SK-N-SH (cell line): ENCODE data around the gene ZFYVE9. TPM values are rescaled to one million over a fixed set of nuclear protein-coding genes. Genes with fewer than 3 reads are reported as not detected.

Experiments used
- CTCF ChIA-PET: fragments of 300-600, 350-600 bp; formaldehyde crosslinking; extraction: SDS; loops from one replicate; lab custom pipeline; 2021; lab: Yijun Ruan, JAX
- POLR2A ChIA-PET: fragments of 350-600 bp; sonication (Branson Sonifier 250); formaldehyde crosslinking; extraction: SDS; loops from one replicate; lab custom pipeline; 2020; ENCODE audit warnings: antibody characterized with exemption, inconsistent platforms; lab: Yijun Ruan, JAX
- DNase-seq: peaks from one replicate; pipeline ENCODE4 v3.0.0; 2012
- H2AFZ ChIP-seq: fragments of 200-600 bp; sonication (generic); 2 replicates; pipeline ENCODE4 v1.8.1; 2016; ENCODE audit warnings: antibody characterized with exemption, mild to moderate bottlenecking, low read depth
- H3F3A ChIP-seq: fragments of 200-600 bp; sonication (generic); replicated peaks from 2 replicates; pipeline ENCODE3; 2016; ENCODE audit warnings: antibody characterized with exemption, mild to moderate bottlenecking; ENCODE audit not compliant: insufficient read depth
- H3K27ac ChIP-seq, 2 experiments: fragments of 200-500 bp in 1 of 2; fragments of 200-600 bp in 1 of 2; sonication (Bioruptor generic) in 1 of 2; sonication (generic), shearing (Covaris generic) in 1 of 2; 2 replicates each; pipeline versions ENCODE4 v1.5.1 to v1.6.1; 2014 to 2016; ENCODE audit warnings: low read depth in 2 of 2, inconsistent platforms in 1 of 2, low read length in 1 of 2, mild to moderate bottlenecking in 1 of 2, mixed read lengths in 1 of 2
- H3K27me3 ChIP-seq: fragments of 200-600 bp; sonication (generic), shearing (Covaris generic); 2 replicates; pipeline ENCODE4 v1.6.1; 2016; ENCODE audit warnings: mixed run types; ENCODE audit not compliant: insufficient read depth
- H3K36me3 ChIP-seq, 2 experiments: fragments of 200-500 bp in 1 of 2; fragments of 200-600 bp in 1 of 2; sonication (Bioruptor generic) in 1 of 2; sonication (generic) in 1 of 2; replicated peaks in 1 of 2; 2 replicates each; pipeline versions ENCODE3 to v1.5.1; 2014 to 2016; ENCODE audit warnings: low read length in 1 of 2, mild to moderate bottlenecking in 1 of 2; ENCODE audit not compliant: insufficient read depth in 2 of 2, control insufficient read depth in 1 of 2
- H3K4me1 ChIP-seq, 2 experiments: fragments of 200-500 bp in 1 of 2; fragments of 200-600 bp in 1 of 2; sonication (Bioruptor generic) in 1 of 2; sonication (generic), shearing (Covaris generic) in 1 of 2; 2 replicates each; pipeline versions ENCODE4 v1.5.1 to v1.6.1; 2014 to 2016; ENCODE audit warnings: low read depth in 1 of 2, low read length in 1 of 2, mixed run types in 1 of 2; ENCODE audit not compliant: insufficient read depth in 2 of 2, control insufficient read depth in 1 of 2
- H3K4me2 ChIP-seq: fragments of 200-600 bp; sonication (generic), shearing (Covaris generic); 2 replicates; pipeline ENCODE4 v1.6.1; 2017; ENCODE audit warnings: mixed run types
- H3K4me3 ChIP-seq, 2 experiments: fragments of 200-500 bp in 1 of 2; fragments of 200-600 bp in 1 of 2; sonication (Bioruptor generic) in 1 of 2; sonication (generic), shearing (Covaris generic) in 1 of 2; 2 replicates each; pipeline versions ENCODE4 v1.5.1 to v1.8.1; 2014 to 2016; ENCODE audit warnings: low read depth in 2 of 2, inconsistent platforms in 1 of 2, low read length in 1 of 2, mild to moderate bottlenecking in 1 of 2, mixed read lengths in 1 of 2, moderate library complexity in 1 of 2
- H3K79me2 ChIP-seq: fragments of 200-600 bp; sonication (generic); 2 replicates; pipeline ENCODE4 v1.8.1; 2017; ENCODE audit warnings: mild to moderate bottlenecking; ENCODE audit not compliant: insufficient read depth
- H3K9ac ChIP-seq: fragments of 200-600 bp; sonication (generic); 2 replicates; pipeline ENCODE4 v1.6.1; 2017; ENCODE audit warnings: mixed run types
- H3K9me2 ChIP-seq: fragments of 200-600 bp; sonication (generic); 2 replicates; pipeline ENCODE4 v1.6.1; 2017; ENCODE audit warnings: mixed run types
- H3K9me3 ChIP-seq: fragments of 200-600 bp; sonication (generic); 2 replicates; pipeline ENCODE4 v1.6.1; 2017; ENCODE audit warnings: mixed run types, mild to moderate bottlenecking, moderate library complexity
- H4K20me1 ChIP-seq: fragments of 200-600 bp; sonication (generic); 2 replicates; pipeline ENCODE4 v1.6.1; 2017; ENCODE audit warnings: mild to moderate bottlenecking, mixed run types; ENCODE audit not compliant: insufficient read depth
- CHD2 ChIP-seq: fragments of 150-350 bp; IDR thresholded peaks from 2 replicates; pipeline ENCODE4 v1.6.1; 2018; ENCODE audit warnings: low read length; ENCODE audit not compliant: partially characterized antibody
- EP300 ChIP-seq, 2 experiments: IDR thresholded peaks; 2 replicates each; pipeline versions ENCODE4 v1.4.0 to v1.6.1; 2012; ENCODE audit warnings: borderline replicate concordance in 1 of 2, low read depth in 1 of 2, low read length in 1 of 2
- FOXJ3 ChIP-seq: sonication (generic); formaldehyde crosslinking; IDR thresholded peaks from 2 replicates; pipeline ENCODE4 v1.5.1; 2020; ENCODE audit warnings: mild to moderate bottlenecking, missing genetic modification reagents
- MEF2A ChIP-seq: IDR thresholded peaks from 2 replicates; pipeline ENCODE4 v1.4.0; 2012; ENCODE audit warnings: low read depth, borderline replicate concordance
- MXI1 ChIP-seq: IDR thresholded peaks from 2 replicates; pipeline ENCODE4 v1.6.1; 2012; ENCODE audit warnings: mild to moderate bottlenecking, low read depth, low read length, improper control_type of control experiment
- NFIC ChIP-seq: IDR thresholded peaks from 2 replicates; pipeline ENCODE4 v1.4.0; 2012; ENCODE audit warnings: borderline replicate concordance
- NRF1 ChIP-seq: IDR thresholded peaks from 2 replicates; pipeline ENCODE4 v1.6.1; 2012; ENCODE audit warnings: low read depth, mild to moderate bottlenecking, low read length
- RCOR1 ChIP-seq: fragments of 150-350 bp; IDR thresholded peaks from 2 replicates; pipeline ENCODE4 v1.6.1; 2017; ENCODE audit warnings: antibody characterized with exemption, low read length
- REST ChIP-seq: IDR thresholded peaks from 2 replicates; pipeline ENCODE4 v1.6.1; 2012; ENCODE audit warnings: mild to moderate bottlenecking, low read depth, low read length, moderate library complexity
- SMC3 ChIP-seq: IDR thresholded peaks from 2 replicates; pipeline ENCODE4 v1.6.1; 2012; ENCODE audit warnings: low read depth, low read length, improper control_type of control experiment
- TAF1 ChIP-seq: IDR thresholded peaks from 2 replicates; pipeline ENCODE4 v1.6.1; 2012; ENCODE audit warnings: low read depth, mild to moderate bottlenecking, low read length, moderate library complexity, borderline replicate concordance
- TEAD4 ChIP-seq: IDR thresholded peaks from 2 replicates; pipeline ENCODE4 v1.4.0; 2012; ENCODE audit warnings: mild to moderate bottlenecking, borderline replicate concordance; ENCODE audit not compliant: insufficient read depth
- USF1 ChIP-seq: IDR thresholded peaks from 2 replicates; pipeline ENCODE4 v1.4.0; 2012; ENCODE audit warnings: low read depth, borderline replicate concordance
- YY1 ChIP-seq: IDR thresholded peaks from 2 replicates; pipeline ENCODE4 v1.4.0; 2012; ENCODE audit warnings: low read depth, mild to moderate bottlenecking
- ZBTB33 ChIP-seq: IDR thresholded peaks from 2 replicates; pipeline ENCODE4 v1.4.0; 2012; ENCODE audit warnings: low read depth, borderline replicate concordance
- WGBS: methylation state at CpG from one replicate; pipeline ENCODE4 v1.1.6; 2017; ENCODE audit warnings: low lambda C conversion rate; 5-methylcytosine and 5-hydroxymethylcytosine counted together
- polyA plus RNA-seq, 3 experiments: library from polyadenylated mRNA; depleted of rRNA; stranded (reverse); fragments of >200 nt; gene quantifications; 2 replicates each; pipeline ENCODE4 v1.2.3, GENCODE V29; 2012

The ZFYVE9 gene
- polyA plus RNA-seq, 1 of the 3 experiments (the other 2 are of a cell fraction) = 4.1 TPM

- TF ChIP-seq SMC3 (no peak), MXI1 (no peak), MEF2A (no peak), YY1 (no peak)
These were observed 202.1 kb downstream of the ZFYVE9 start (continued) for GRCh38 chr1:52343979-52344378.

- peaks cover 8 to 26% of the 10 kb centered on the region in 2 experiments for H3K36me3 ChIP-seq
- H2AFZ ChIP-seq = no peak overlapping the region
- POLR2A ChIA-PET = no interaction called here
- peaks cover 0 to 5% of the 10 kb centered on the region in 2 experiments; a peak in 1 of 4 replicates for H3K4me1 ChIP-seq
- CTCF ChIA-PET = interaction anchor here (2.3 kb wide), 1 partner anchor 218 kb away, joined by 10 read pairs; no protein-coding TSS in a partner anchor
- no peaks in the 10 kb centered on the region for H3K27me3 ChIP-seq
- DNase-seq = no peak
- no peaks in the 10 kb centered on the region for H4K20me1 ChIP-seq
- no peak overlapping the region for H3K9ac ChIP-seq
- TF ChIP-seq EP300 (IDR thresholded peaks at IDR 0.05; ENCODE audit: borderline replicate concordance in 1 of 2, low read depth in 1 of 2, low read length in 1 of 2) (no peak), CHD2 (no peak)
- H3F3A ChIP-seq = peaks cover 12% of the 10 kb centered on the region
- H3K4me2 ChIP-seq = no peak overlapping the region
- H3K79me2 ChIP-seq = no peaks in the 10 kb centered on the region
- no peaks in the 10 kb centered on the region for H3K9me3 ChIP-seq
- 92% methylated on average over 1 of the region's 2 CpGs for WGBS
- H3K27ac ChIP-seq = no peak overlapping the region
- no peaks in the 10 kb centered on the region for H3K9me2 ChIP-seq
- no peak overlapping the region for H3K4me3 ChIP-seq
These were observed 203.4 kb downstream of the ZFYVE9 start for GRCh38 chr1:52345252-52345651.

- peaks cover 12% of the 10 kb centered on the region for H3F3A ChIP-seq
- H3K27ac ChIP-seq = no peak overlapping the region
- peaks cover 0 to 5% of the 10 kb centered on the region in 2 experiments; a peak in 1 of 4 replicates for H3K4me1 ChIP-seq
- no peaks in the 10 kb centered on the region for H4K20me1 ChIP-seq
- no peak overlapping the region for H3K9ac ChIP-seq
- no peak overlapping the region for H3K4me3 ChIP-seq
- no peaks in the 10 kb centered on the region for H3K9me3 ChIP-seq
- H3K79me2 ChIP-seq = no peaks in the 10 kb centered on the region
- POLR2A ChIA-PET = no interaction called here
- H3K9me2 ChIP-seq = no peaks in the 10 kb centered on the region
- no peaks in the 10 kb centered on the region for H3K27me3 ChIP-seq
- no peak overlapping the region for H3K4me2 ChIP-seq
- peaks cover 12 to 22% of the 10 kb centered on the region in 2 experiments for H3K36me3 ChIP-seq
- H2AFZ ChIP-seq = no peak overlapping the region
- DNase-seq = no peak
- CTCF ChIA-PET = no interaction called here
- 96% methylated on average over 4 of the region's 4 CpGs for WGBS
- TF ChIP-seq EP300 (IDR thresholded peaks at IDR 0.05; ENCODE audit: borderline replicate concordance in 1 of 2, low read depth in 1 of 2, low read length in 1 of 2) (no peak), NFIC (no peak), ZBTB33 (no peak), FOXJ3 (no peak), NRF1 (no peak), SMC3 (no peak), RCOR1 (no peak), TAF1 (no peak), REST (no peak), TEAD4 (no peak), USF1 (no peak)
These were observed 204.8 kb downstream of the ZFYVE9 start for GRCh38 chr1:52346653-52347052.
